ENCODE data around the gene PLP1.

Gene PLP1

DNA sequence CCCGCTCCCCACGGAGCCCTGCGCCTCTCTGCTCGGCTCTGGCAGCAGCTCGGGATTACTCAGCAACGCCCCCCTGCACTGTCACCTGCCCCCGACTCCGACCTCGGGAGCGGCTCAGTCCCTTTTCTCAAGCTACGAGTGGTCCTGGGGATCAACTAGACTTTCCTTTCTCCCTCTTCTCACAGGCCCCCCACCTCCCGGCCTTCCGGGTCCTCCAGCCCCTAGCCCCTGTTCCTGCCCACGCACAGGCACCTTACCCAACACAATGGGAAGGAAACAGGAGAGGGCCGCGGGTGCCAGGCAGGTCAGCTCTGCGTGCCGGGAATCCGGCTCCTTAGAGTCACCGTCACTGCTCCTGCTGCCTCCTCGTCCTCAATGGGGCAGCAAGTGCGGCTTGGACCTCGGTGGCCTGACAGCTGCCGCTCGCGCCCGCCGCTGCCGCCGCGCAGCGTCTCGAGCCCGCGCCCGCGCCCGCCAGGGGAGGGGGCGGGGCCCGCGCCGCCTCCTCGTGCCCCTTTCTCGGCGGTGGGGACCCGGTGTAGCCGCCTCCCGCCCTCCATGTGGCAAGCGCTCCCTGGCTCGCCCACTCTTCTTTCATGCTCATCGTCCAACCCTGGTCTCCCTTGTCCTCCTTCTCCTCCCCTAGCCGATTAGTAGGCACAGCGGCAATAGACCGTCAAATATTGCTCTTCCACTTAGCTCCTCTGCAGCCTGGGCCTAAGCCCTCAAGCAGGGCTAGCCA, 55.3 kb downstream of the PLP1 start, which contains the start of gene RAB9B:
Gene RAB9B (minus strand): TSS at position 455 of the 742 bp plus-strand sequence. CDS start 6,473 bp downstream, outside the sequence.
- peak; percentile 64 for DNase-seq

DNA sequence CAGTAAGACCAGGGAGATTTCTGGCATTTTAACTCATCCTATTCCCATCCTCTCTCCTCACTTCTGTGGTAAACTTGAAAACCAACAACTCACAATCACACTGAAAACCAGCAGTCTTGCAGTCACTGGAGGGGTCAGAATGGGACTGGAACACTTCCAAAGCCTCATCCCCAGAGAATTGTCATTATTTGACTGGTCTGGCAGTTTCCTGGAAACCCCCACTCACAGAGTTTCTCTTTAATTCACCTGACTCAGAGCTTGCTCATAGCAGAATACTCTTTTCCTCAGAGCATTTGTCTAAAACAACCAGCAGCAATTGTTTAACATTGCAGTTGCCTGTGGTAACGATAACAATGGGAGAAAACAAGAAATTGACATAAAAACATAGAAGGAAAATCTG, 62.8 kb downstream of the PLP1 start:
- DNase-seq: no peak
